Pons (tissue), 1 donor: ENCODE results near the gene MBD5.

Source experiments
- DNase-seq: peaks from one replicate; pipeline ENCODE4 v3.0.0-alpha.2; 2016; ENCODE audit warnings: low spot score

MBD5 gene

GRCh38 chr2:148124271-148124670, 103.4 kb downstream of the MBD5 start:
- no peak for DNase-seq

GRCh38 chr2:148130581-148130980, 109.7 kb downstream of the MBD5 start:
- DNase-seq = no peak

GRCh38 chr2:148132412-148132811, 111.5 kb downstream of the MBD5 start:
- no peak for DNase-seq

- no peak for DNase-seq
These were observed 114.8 kb downstream of the MBD5 start for GRCh38 chr2:148135705-148136104.

DNA sequence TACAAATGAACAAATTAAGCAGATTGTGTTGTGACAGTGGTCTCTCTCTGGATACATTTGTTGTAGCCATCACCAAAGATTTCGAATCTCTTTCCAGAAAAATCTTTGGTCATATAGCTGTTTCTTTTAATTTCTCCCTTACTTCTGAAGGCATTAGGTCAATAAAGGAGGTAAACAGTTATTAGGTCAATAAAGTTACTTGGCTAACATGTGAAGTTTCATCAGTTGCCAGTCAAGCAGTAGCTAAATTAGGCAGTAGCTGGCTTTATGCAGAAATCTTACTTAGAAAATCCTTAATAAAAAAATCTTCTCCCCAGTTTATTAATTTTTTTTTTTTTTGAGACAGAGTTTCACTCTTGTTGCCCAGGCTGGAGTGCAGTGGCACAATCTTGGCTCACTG, 115.5 kb downstream of the MBD5 start:
- DNase-seq = no peak

DNA sequence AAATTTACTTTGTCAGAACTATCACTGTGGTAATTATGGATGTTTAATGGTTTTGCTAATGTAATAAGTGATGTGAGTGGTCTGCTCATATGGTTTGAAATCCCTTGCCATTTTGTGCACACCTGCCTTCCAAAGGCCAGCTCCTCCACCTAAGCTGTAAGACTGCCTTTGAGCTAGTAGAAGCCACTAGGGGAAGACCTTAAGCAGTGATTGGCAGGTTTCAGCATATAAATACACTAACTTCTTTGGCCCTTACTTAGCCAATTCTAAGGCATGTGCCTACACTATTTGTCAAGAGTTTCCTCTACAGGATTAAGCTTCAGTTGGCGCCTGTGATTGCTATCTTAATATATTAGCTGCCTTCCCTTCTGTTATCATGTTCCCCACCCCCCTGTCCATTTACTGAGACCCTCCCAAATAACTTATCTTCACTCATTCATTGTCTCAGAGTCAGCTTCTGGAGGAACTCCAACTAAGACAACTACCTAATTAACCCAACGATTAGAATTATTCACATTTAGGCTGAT, 141.1 kb downstream of the MBD5 start:
- no peak for DNase-seq

DNA sequence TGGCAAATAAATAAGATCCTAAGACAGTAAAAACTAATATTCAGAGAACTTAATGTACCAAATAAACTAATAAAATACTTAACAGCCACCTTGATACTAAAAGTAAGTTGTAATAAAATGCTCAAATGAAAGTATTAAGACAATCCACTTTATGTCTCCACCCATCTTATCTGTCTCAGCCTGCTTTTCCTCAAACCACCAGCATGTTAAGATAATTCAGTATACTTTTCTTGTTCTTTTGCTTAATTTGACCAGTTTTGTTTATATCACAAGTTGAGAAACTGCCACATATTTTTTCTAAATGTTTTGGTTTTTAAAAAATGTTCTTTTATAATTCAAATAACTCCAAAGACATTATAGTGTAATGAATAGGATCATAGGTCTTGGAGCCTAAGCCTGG, 142.0 kb downstream of the MBD5 start:
- no peak for DNase-seq

GRCh38 chr2:148165975-148166374, 145.1 kb downstream of the MBD5 start:
- no peak for DNase-seq

GRCh38 chr2:148167241-148167766, 146.4 kb downstream of the MBD5 start:
- DNase-seq = peak; percentile 54

- no peak for DNase-seq
These were observed 147.0 kb downstream of the MBD5 start for GRCh38 chr2:148167855-148168254.

DNA sequence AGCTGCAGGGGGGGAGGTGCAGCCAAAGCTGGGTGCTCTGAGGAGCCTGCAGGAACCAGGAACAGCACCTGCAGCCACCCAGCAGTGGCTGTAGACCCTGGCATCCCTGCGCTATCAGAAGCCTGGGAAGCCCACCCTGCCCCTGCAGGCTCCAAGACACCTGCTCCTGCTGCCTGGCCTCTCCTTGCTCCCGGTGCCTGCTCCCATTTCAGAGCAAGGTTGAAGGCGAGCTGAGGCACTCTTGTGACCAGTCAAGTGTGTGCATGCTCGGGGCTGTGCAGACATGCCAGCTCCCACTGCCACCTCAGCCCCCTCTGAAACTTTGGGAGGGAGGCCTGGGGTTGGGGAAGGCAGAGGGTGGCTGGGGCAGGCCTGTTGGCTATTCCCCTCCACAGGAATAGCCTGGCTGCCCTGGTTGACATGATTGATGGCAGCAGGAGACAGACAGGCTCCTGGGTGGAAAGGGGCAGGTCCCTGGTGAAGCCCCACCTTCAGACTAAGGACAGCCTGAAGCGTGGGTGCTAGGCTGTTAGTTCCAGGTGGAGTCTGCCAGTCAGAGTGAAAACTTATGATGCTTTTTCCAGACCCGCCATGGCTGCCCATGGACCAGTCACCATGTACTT, 151.4 kb downstream of the MBD5 start:
- DNase-seq = no peak

- no peak for DNase-seq
These were observed 152.3 kb downstream of the MBD5 start for GRCh38 chr2:148173168-148173567.

DNA sequence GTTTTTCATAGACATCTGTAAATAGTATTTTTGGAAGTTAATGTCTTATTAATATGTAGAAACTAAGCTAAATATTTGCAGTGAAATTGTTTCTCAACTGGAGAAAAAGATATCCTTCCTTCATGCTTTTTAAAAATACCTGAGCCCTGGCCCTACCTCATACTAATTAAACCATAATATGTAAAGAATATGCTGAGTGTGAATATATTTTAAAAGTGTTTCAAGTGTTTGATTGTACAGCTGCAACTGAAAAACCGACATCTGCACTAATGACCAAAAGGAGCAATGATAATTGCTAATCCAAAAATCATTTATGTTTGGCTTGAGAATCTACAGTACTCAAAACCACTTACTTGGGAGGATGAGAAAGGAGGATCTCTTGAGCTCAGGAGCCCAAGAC, 156.7 kb downstream of the MBD5 start:
- no peak for DNase-seq

DNA sequence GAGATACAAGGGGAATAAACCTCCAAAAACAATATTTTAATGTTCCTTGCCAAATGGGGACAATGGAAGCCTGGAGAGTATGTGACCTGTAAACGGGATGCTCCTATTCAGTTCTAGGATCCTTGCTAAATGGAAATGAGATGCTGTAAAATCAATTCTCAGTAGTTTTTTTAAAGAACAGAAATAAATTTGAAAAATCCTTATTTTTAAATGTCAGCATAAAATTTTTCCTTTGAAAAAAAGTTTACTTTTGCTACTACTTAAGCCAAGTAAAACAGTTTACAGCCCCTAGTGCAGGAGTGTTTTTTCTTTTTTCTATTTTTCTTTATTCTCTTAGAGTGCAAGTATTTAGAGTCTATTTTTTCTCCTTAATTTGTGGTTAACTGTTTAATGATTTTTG, 158.8 kb downstream of the MBD5 start:
- DNase-seq = no peak

DNA sequence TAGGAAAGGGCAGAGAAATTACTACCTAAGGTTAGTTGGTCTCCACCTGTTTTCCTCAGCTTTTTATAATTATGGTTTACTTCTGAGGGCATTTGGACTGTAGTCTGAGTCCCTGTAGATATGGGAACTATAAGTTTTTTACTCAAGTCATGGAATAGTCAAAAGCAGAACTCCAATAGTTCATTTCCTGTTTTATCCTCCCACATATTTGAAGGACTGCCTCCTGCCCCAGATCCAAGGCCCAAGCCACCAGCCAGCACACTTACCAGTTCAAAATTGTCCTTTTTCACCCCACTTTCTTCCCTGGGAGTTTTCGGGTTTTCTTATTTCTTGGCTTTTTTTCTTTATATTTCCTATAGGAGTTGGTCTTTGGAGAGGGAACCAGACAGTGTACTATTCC, 164.1 kb downstream of the MBD5 start:
- no peak for DNase-seq

DNA sequence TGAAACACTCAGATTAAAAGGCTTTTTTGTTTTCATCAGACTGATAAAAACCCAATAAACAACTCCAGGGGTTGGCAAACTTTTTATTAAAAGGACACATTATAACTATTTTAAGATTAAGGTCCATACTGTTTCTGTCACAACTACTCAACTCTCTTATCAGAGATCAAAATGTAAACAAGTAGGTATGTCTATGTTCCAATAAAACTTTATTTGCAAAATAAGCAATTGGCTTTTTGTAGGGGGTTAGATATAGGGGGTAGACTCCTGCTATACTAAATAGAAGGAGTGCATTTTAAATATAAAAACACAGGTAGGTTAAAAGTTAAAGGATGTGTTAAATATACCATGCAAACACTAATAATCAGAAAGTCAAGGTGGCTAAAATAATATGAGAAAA, 174.0 kb downstream of the MBD5 start:
- DNase-seq = no peak

DNA sequence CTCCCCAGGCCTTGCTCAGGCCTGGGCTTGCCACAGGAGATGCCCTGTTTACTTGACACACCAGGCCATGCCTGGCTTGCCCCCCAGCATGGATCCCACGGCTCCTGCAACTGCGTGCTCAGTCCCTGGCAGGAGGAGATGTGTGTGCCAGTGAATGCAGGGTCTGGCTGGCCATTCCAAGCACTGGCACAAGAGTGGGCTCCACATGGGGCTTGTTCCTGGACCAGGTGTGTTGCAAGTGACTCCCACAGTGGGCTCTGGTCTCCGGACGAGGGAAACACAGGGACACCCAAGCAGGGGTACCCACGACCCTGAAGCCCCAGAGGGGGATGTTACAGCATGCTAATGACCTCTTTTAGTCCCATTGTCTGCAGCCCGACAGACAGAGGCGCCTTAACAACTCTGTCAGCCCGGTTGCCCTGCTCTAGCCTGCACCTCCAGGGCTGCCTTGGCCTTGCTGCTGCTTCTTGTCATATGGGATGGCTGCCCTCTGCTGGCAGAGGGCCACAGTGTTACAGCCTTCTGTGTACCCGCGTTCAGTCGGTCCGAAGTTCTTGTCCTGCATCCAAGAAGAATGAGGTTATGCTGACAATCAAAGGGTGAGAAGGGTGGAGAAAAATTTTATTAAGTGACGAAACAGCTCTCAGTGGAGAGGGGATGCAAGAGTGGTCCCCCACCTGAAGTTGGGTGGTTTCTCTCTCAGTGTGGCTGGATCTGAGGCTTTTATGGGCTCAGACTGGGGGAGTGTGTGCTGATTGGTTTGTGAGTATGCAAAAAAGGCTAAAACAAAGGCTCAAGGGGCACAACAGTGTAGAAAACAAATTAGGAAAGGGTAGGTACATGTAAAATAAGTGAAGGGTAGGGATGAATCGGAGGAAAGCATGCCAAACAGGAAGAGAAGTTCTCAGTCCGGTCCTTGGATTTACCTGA, 180.4 kb downstream of the MBD5 start:
- DNase-seq = peak; percentile 42

- DNase-seq = no peak
These were observed 181.3 kb downstream of the MBD5 start for GRCh38 chr2:148202237-148202636.

GRCh38 chr2:148207111-148207510, 186.2 kb downstream of the MBD5 start:
- no peak for DNase-seq

DNA sequence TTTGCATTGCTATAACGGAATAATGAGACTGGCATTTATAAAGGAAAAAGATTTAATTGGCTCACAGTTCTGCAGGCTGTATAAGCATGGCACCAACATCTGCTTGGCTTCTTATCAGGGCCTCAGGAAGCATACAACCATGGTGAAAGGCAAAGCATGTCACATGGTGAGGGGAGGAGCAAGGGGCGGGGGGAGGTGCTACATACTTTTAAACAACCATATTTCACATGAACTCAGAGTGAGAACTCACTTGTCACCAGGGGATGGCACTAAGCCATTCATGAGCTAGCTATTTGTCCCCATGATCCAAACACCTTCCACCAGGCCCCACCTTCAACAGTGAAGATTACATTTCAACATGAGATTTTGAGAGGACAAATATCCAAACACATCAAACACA, 188.7 kb downstream of the MBD5 start:
- DNase-seq = no peak

- no peak for DNase-seq
These were observed 197.6 kb downstream of the MBD5 start for GRCh38 chr2:148218326-148219075.

- no peak for DNase-seq
These were observed 200.3 kb downstream of the MBD5 start for GRCh38 chr2:148221166-148221565.
